IMR-90 (cell line): Measurements from ENCODE around the gene CAV2. TPM values are rescaled to one million over a fixed set of nuclear protein-coding genes. Genes with fewer than 3 reads are reported as not detected.

ENCODE experiments used
- ATAC-seq: fragments of 200-7000 bp; cut with Tn5 transposase; 2 replicates; pipeline ENCODE4 v1.9.1; 2020; ENCODE audit warnings: low read depth, mild to moderate bottlenecking, moderate library complexity
- BruUV-seq: library from RNA; stranded (reverse); fragments of 400-500 nt; replicated peaks from 2 replicates; lab custom pipeline; 2021; lab: Mats Ljungman, UMichigan
- CTCF ChIA-PET: fragments of 300-600 bp; formaldehyde crosslinking; extraction: SDS; loops from one replicate; lab custom pipeline; 2021; ENCODE audit warnings: antibody characterized with exemption; lab: Yijun Ruan, JAX
- POLR2A ChIA-PET: fragments of 300-600 bp; sonication (Branson Sonifier 250); formaldehyde crosslinking; loops from one replicate; lab custom pipeline; 2022; ENCODE audit warnings: antibody characterized with exemption; ENCODE audit not compliant: unreplicated experiment; lab: Charles Lee
- DNase-seq: peaks from one replicate; pipeline ENCODE4 v3.0.0; 2013
- H2AFZ ChIP-seq: replicated peaks from 2 replicates; pipeline ENCODE3; 2013; ENCODE audit warnings: low read length, mild to moderate bottlenecking; ENCODE audit not compliant: poor library complexity
- H2AK5ac ChIP-seq: 2 replicates; pipeline ENCODE4 v1.6.1; 2013; ENCODE audit warnings: low read depth, low read length, inconsistent platforms
- H2AK9ac ChIP-seq: replicated peaks from 2 replicates; pipeline ENCODE3; 2013; ENCODE audit warnings: mild to moderate bottlenecking, low read depth, low read length, moderate library complexity; ENCODE audit not compliant: poor library complexity
- H2BK120ac ChIP-seq: 2 replicates; pipeline ENCODE4 v1.6.1; 2013; ENCODE audit warnings: low read depth, low read length, inconsistent platforms
- H2BK15ac ChIP-seq: 3 replicates; pipeline ENCODE4 v1.6.1; 2013; ENCODE audit warnings: low read depth, low read length, inconsistent platforms
- H2BK20ac ChIP-seq: 2 replicates; pipeline ENCODE4 v1.6.1; 2013; ENCODE audit warnings: low read depth, mild to moderate bottlenecking, inconsistent platforms, low read length, moderate library complexity
- H2BK5ac ChIP-seq: 2 replicates; pipeline ENCODE4 v1.6.1; 2013; ENCODE audit warnings: mild to moderate bottlenecking, low read depth, low read length, inconsistent platforms; ENCODE audit not compliant: poor library complexity, severe bottlenecking
- H3K14ac ChIP-seq: replicated peaks from 2 replicates; pipeline ENCODE4 v1.6.1; 2013; ENCODE audit warnings: low read depth, low read length, inconsistent platforms
- H3K18ac ChIP-seq: 2 replicates; pipeline ENCODE4 v1.6.1; 2013; ENCODE audit warnings: low read depth, low read length, control low read depth
- H3K23ac ChIP-seq: 2 replicates; pipeline ENCODE4 v1.6.1; 2013; ENCODE audit warnings: low read depth, low read length, inconsistent platforms
- H3K27ac ChIP-seq: 2 replicates; pipeline ENCODE4 v1.5.1; 2013; ENCODE audit warnings: mild to moderate bottlenecking, control low read depth, low read length; ENCODE audit not compliant: insufficient read depth
- H3K27me3 ChIP-seq: 2 replicates; pipeline ENCODE4 v1.6.1; 2013; ENCODE audit warnings: low read length; ENCODE audit not compliant: control insufficient read depth, insufficient read depth
- H3K36me3 ChIP-seq: 2 replicates; pipeline ENCODE4 v1.6.1; 2013; ENCODE audit warnings: low read length, mixed read lengths; ENCODE audit not compliant: control insufficient read depth, insufficient read depth
- H3K4ac ChIP-seq: 2 replicates; pipeline ENCODE4 v1.6.1; 2013; ENCODE audit warnings: low read depth, low read length, inconsistent platforms
- H3K4me1 ChIP-seq: 2 replicates; pipeline ENCODE4 v1.6.1; 2013; ENCODE audit warnings: low read length, mixed read lengths; ENCODE audit not compliant: control insufficient read depth, insufficient read depth
- H3K4me2 ChIP-seq: 2 replicates; pipeline ENCODE4 v1.6.1; 2013; ENCODE audit warnings: low read depth, mild to moderate bottlenecking, control low read depth, low read length, moderate library complexity
- H3K4me3 ChIP-seq: 2 replicates; pipeline ENCODE4 v1.5.1; 2013; ENCODE audit warnings: low read depth, mild to moderate bottlenecking, control low read depth, low read length, moderate library complexity; ENCODE audit not compliant: insufficient read depth
- H3K56ac ChIP-seq: 2 replicates; pipeline ENCODE4 v1.6.1; 2013; ENCODE audit warnings: low read length, inconsistent platforms; ENCODE audit not compliant: insufficient read depth; ENCODE audit errors: extremely low read depth
- H3K79me1 ChIP-seq, 2 experiments: 2 replicates each; pipeline ENCODE4 v1.6.1; 2013; ENCODE audit warnings: low read length in 2 of 2, inconsistent platforms in 1 of 2, low read depth in 1 of 2
- H3K9ac ChIP-seq: 2 replicates; pipeline ENCODE4 v1.6.1; 2013; ENCODE audit warnings: low read depth, low read length, control low read depth
- H3K9me1 ChIP-seq: 2 replicates; pipeline ENCODE4 v1.6.1; 2013; ENCODE audit warnings: low read length, inconsistent platforms; ENCODE audit not compliant: insufficient read depth
- H3K9me3 ChIP-seq: 2 replicates; pipeline ENCODE4 v1.6.1; 2013; ENCODE audit warnings: low read length; ENCODE audit not compliant: control insufficient read depth, insufficient read depth
- H4K20me1 ChIP-seq: 2 replicates; pipeline ENCODE4 v1.6.1; 2013; ENCODE audit warnings: low read length, inconsistent platforms; ENCODE audit not compliant: insufficient read depth
- H4K5ac ChIP-seq: 2 replicates; pipeline ENCODE4 v1.6.1; 2013; ENCODE audit warnings: mild to moderate bottlenecking, low read depth, low read length, control low read depth
- H4K8ac ChIP-seq, 2 experiments: 2 replicates each; pipeline ENCODE4 v1.6.1; 2013; ENCODE audit warnings: low read depth in 2 of 2, low read length in 2 of 2, control low read depth in 1 of 2, inconsistent platforms in 1 of 2
- H4K91ac ChIP-seq: 2 replicates; pipeline ENCODE4 v1.6.1; 2013; ENCODE audit warnings: low read depth, low read length, inconsistent platforms; ENCODE audit not compliant: insufficient read depth
- BHLHE40 ChIP-seq: fragments of 150-350 bp; IDR thresholded peaks from 2 replicates; pipeline ENCODE4 v1.6.1; 2016; ENCODE audit warnings: mild to moderate bottlenecking, low read depth, low read length
- CHD1 ChIP-seq: IDR thresholded peaks from 2 replicates; pipeline ENCODE4 v1.6.1; 2012; ENCODE audit warnings: low read depth, low read length, improper control_type of control experiment
- FOS ChIP-seq: fragments of 150-350 bp; IDR thresholded peaks from 2 replicates; pipeline ENCODE4 v1.6.1; 2016; ENCODE audit warnings: low read depth, low read length
- MAFK ChIP-seq: IDR thresholded peaks from 2 replicates; pipeline ENCODE4 v1.6.1; 2012; ENCODE audit warnings: low read depth, low read length, improper control_type of control experiment
- MAZ ChIP-seq: IDR thresholded peaks from 2 replicates; pipeline ENCODE4 v1.6.1; 2012; ENCODE audit warnings: low read depth, mild to moderate bottlenecking, low read length, improper control_type of control experiment, moderate library complexity, borderline replicate concordance
- NFE2L2 ChIP-seq: fragments of 150-350 bp; IDR thresholded peaks from 2 replicates; pipeline ENCODE4 v1.6.1; 2016; ENCODE audit warnings: low read depth, mild to moderate bottlenecking, low read length
- POLR2A ChIP-seq: IDR thresholded peaks from 2 replicates; pipeline ENCODE4 v1.6.1; 2012; ENCODE audit warnings: mild to moderate bottlenecking, low read depth, low read length
- RAD21 ChIP-seq: IDR thresholded peaks from 2 replicates; pipeline ENCODE4 v1.6.1; 2012; ENCODE audit warnings: low read length, improper control_type of control experiment
- RCOR1 ChIP-seq: IDR thresholded peaks from 2 replicates; pipeline ENCODE4 v1.6.1; 2012; ENCODE audit warnings: mild to moderate bottlenecking, low read length, improper control_type of control experiment; ENCODE audit not compliant: insufficient replicate concordance
- SMC3 ChIP-seq: fragments of 150-350 bp; IDR thresholded peaks from 2 replicates; pipeline ENCODE4 v1.6.1; 2016; ENCODE audit warnings: low read depth, mild to moderate bottlenecking, antibody characterized with exemption, low read length, moderate library complexity
- WGBS, 2 experiments: methylation state at CpG; one replicate each; pipeline versions ENCODE4 v1.1.5 to v1.1.7; 2013; ENCODE audit warnings: missing lambda C conversion rate in 2 of 2; ENCODE audit not compliant: insufficient read length in 1 of 2; ENCODE audit errors: extremely low coverage in 2 of 2; 5-methylcytosine and 5-hydroxymethylcytosine counted together
- dilution Hi-C: fragments of 300-500 bp; cut with HindIII; formaldehyde crosslinking; loops from one replicate; pipeline ENCODE4 v1.14.3; 2018; ENCODE audit warnings: low sequenced_read_pairs; ENCODE audit not compliant: unreplicated experiment
- in situ Hi-C: fragments of 300-500 bp; cut with MboI; formaldehyde crosslinking; loops from 3 replicates; pipeline ENCODE4 v1.14.3; 2019; ENCODE audit warnings: low sequenced_read_pairs, inconsistent platforms, mixed read lengths
- intact Hi-C: fragments of 100-400 bp; cut with micrococcal nuclease; formaldehyde crosslinking; loops from 2 replicates; pipeline ENCODE4 v1.10.0; 2022
- polyA plus RNA-seq, 3 experiments: library from polyadenylated mRNA; depleted of rRNA; stranded (reverse); fragments of >200 nt; gene quantifications; 2 replicates each; pipeline ENCODE4 v1.2.3, GENCODE V29; 2012; ENCODE audit warnings: low replicate concordance in 1 of 3
- total RNA-seq: library from RNA; depleted of rRNA; stranded (reverse); fragments of >200 nt; gene quantifications from 2 replicates; pipeline ENCODE4 v1.2.3, GENCODE V29; 2012
- TF ChIP-seq, protein P1 (sequence below): fragments of 150-350 bp; IDR thresholded peaks from 2 replicates; pipeline ENCODE4 v1.6.1; 2016; ENCODE audit warnings: low read depth, mild to moderate bottlenecking, low read length, moderate library complexity, borderline replicate concordance
- TF ChIP-seq, protein P2 (sequence below): fragments of 150-350 bp; IDR thresholded peaks from 2 replicates; pipeline ENCODE4 v1.6.1; 2017; ENCODE audit warnings: mild to moderate bottlenecking, antibody characterized with exemption, low read length, low read depth
- TF ChIP-seq, protein P3 (sequence below): conservative IDR thresholded peaks from 2 replicates; pipeline ENCODE4 v1.5.1; 2012; ENCODE audit warnings: mild to moderate bottlenecking, low read depth, low read length, improper control_type of control experiment

CAV2 gene
- total and polyA plus RNA-seq, 2 of the 4 experiments (the other 2 are of a cell fraction): 199 to 265 TPM

GRCh38 chr7:116505823-116506222 is 6.3 kb downstream of the CAV2 start:
- Histone ChIP-seq H2BK20ac (no peak overlapping the region), H3K18ac (no peak overlapping the region), H2BK5ac (peak overlapping the region; percentile 80), H3K9me3 (no peaks in the 10 kb centered on the region), H3K9ac (no peak overlapping the region), H3K56ac (no peak overlapping the region), H3K9me1 (peaks cover 7% of the 10 kb centered on the region), H3K79me1 (peaks cover 7 to 41% of the 10 kb centered on the region in 2 experiments; a peak in 3 of 4 replicates), H3K4me2 (0 out of 2 replicates have a peak overlapping the region, but pooled peaks have one; percentile 6), H2AFZ (no peak overlapping the region), H4K20me1 (peaks cover 6% of the 10 kb centered on the region; the same call in 1 of the 2 replicates), H3K23ac (peak overlapping the region; percentile 93), H2AK5ac (peak overlapping the region; percentile 84; the same call in 1 of the 2 replicates), H3K4ac (peak overlapping the region; percentile 60; the same call in 1 of the 2 replicates), H3K14ac (peak overlapping the region; percentile 76), H3K27me3 (no peaks in the 10 kb centered on the region), H3K4me3 (no peak overlapping the region), H4K8ac (peak overlapping the region in 1 of 2 experiments; percentile 83; a peak in 2 of 4 replicates), H3K27ac (no peak overlapping the region), H2BK120ac (no peak overlapping the region), H2AK9ac (peak overlapping the region; percentile 61), H4K5ac (no peak overlapping the region; the same call in 1 of the 2 replicates), H3K36me3 (peaks cover 13% of the 10 kb centered on the region), H4K91ac (peak overlapping the region; percentile 28; the same call in 1 of the 2 replicates), H3K4me1 (peaks cover 5% of the 10 kb centered on the region; the same call in 1 of the 2 replicates), H2BK15ac (no peak overlapping the region; the same call in 2 of the 3 replicates)
- intact Hi-C loops (no loop called here), dilution Hi-C loops (loop anchor here (25.0 kb wide), 1 partner anchor 244 kb away; no protein-coding TSS in a partner anchor), in situ Hi-C loops (no loop called here)
- BruUV-seq: no TSS peak
- DNase-seq (no peak), ATAC-seq (no peak)
- ChIA-PET CTCF (no interaction called here), POLR2A (interaction anchor here (0.5 kb wide), 1 partner anchor 246 kb away, joined by 5 read pairs; no protein-coding TSS in a partner anchor)
- TF ChIP-seq, protein P1, sequence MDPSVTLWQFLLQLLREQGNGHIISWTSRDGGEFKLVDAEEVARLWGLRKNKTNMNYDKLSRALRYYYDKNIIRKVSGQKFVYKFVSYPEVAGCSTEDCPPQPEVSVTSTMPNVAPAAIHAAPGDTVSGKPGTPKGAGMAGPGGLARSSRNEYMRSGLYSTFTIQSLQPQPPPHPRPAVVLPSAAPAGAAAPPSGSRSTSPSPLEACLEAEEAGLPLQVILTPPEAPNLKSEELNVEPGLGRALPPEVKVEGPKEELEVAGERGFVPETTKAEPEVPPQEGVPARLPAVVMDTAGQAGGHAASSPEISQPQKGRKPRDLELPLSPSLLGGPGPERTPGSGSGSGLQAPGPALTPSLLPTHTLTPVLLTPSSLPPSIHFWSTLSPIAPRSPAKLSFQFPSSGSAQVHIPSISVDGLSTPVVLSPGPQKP: no peak
- TF ChIP-seq NFE2L2 (no peak), FOS (no peak), POLR2A (no peak), BHLHE40 (no peak), RAD21 (no peak), MAZ (no peak), RCOR1 (no peak), CHD1 (no peak), SMC3 (no peak), MAFK (no peak)
- TF ChIP-seq, protein P2, sequence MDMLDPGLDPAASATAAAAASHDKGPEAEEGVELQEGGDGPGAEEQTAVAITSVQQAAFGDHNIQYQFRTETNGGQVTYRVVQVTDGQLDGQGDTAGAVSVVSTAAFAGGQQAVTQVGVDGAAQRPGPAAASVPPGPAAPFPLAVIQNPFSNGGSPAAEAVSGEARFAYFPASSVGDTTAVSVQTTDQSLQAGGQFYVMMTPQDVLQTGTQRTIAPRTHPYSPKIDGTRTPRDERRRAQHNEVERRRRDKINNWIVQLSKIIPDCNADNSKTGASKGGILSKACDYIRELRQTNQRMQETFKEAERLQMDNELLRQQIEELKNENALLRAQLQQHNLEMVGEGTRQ: no peak
- TF ChIP-seq, protein P3, sequence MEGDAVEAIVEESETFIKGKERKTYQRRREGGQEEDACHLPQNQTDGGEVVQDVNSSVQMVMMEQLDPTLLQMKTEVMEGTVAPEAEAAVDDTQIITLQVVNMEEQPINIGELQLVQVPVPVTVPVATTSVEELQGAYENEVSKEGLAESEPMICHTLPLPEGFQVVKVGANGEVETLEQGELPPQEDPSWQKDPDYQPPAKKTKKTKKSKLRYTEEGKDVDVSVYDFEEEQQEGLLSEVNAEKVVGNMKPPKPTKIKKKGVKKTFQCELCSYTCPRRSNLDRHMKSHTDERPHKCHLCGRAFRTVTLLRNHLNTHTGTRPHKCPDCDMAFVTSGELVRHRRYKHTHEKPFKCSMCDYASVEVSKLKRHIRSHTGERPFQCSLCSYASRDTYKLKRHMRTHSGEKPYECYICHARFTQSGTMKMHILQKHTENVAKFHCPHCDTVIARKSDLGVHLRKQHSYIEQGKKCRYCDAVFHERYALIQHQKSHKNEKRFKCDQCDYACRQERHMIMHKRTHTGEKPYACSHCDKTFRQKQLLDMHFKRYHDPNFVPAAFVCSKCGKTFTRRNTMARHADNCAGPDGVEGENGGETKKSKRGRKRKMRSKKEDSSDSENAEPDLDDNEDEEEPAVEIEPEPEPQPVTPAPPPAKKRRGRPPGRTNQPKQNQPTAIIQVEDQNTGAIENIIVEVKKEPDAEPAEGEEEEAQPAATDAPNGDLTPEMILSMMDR: no peak
- WGBS, 2 experiments: no CpG with 5 or more reads among the region's 3 CpGs
